Measurements from ENCODE around the gene PHF3.

GRCh38 chr6:63649269-63649668, 13.7 kb downstream of the PHF3 start:
- no peak for TF ChIP-seq CTCF (IDR thresholded peaks at IDR 0.05)
- TF ChIP-seq ZNF263 (CRISPR knock-in tag; IDR thresholded peaks at IDR 0.05; ENCODE audit: low read depth), result no peak
- TF ChIP-seq ZNF121 (CRISPR knock-in tag; IDR thresholded peaks at IDR 0.05), result no peak
- TF ChIP-seq MAX (CRISPR knock-in tag; IDR thresholded peaks at IDR 0.05), result no peak
